A673 (cell line): ENCODE measurements around the gene PAPOLG.

Experiments
- CTCF ChIP-seq: fragments of 300-800, 200-600 bp; sonication (generic); conservative IDR thresholded peaks from 2 replicates; pipeline ENCODE4 v1.5.1; 2017; ENCODE audit warnings: low read depth, mild to moderate bottlenecking, antibody characterized with exemption, low read length, moderate library complexity, mixed read lengths
- EZH2 ChIP-seq: fragments of 200-600 bp; sonication (generic); IDR thresholded peaks from 2 replicates; pipeline ENCODE4 v1.6.1; 2017; ENCODE audit warnings: borderline replicate concordance, low read depth, mild to moderate bottlenecking, mixed read lengths, antibody characterized with exemption, low read length; ENCODE audit not compliant: poor library complexity, severe bottlenecking

- TF ChIP-seq CTCF (no peak), EZH2 (no peak)
Observed at GRCh38 chr2:60808330-60808801, 52.3 kb downstream of the PAPOLG start.
